ENCODE results near the gene NOP56. TPM values are rescaled to one million over a fixed set of nuclear protein-coding genes. Genes with fewer than 3 reads are reported as not detected.

NOP56 gene
- total and polyA plus RNA-seq, 2 of the 8 experiments (the other 6 are each of a cell fraction or from before 2014, with no cell fraction given), result 391 to 677 TPM

GRCh38 chr20:2640260-2640659, 12.2 kb upstream of the NOP56 start:
- POLR2A ChIA-PET (ENCODE audit: partially characterized antibody), result interaction anchor here (1.3 to 18.1 kb wide), 2 partner anchors 16 to 25 kb away, joined by 3 to 463 read pairs; partner anchors contain the start of genes IDH3B and NOP56
- no peaks in the 10 kb centered on the region; a peak in 1 of 4 replicates for H3K9me3 ChIP-seq (ENCODE audit: insufficient read depth in 2 of 2, low read depth in 1 of 2, low read length in 1 of 2)
- H3K36me3 ChIP-seq (ENCODE audit: control insufficient read depth in 2 of 4, insufficient read depth in 4 of 4, low read length in 3 of 4), result no peaks in the 10 kb centered on the region
- no peaks in the 10 kb centered on the region for H3K4me1 ChIP-seq (replicated peaks in 1 of 4; ENCODE audit: control insufficient read depth in 3 of 4, insufficient read depth in 4 of 4, low read length in 3 of 4)
- H2BK20ac ChIP-seq (ENCODE audit: low read length), result no peak overlapping the region
- no peak overlapping the region for H3K18ac ChIP-seq (ENCODE audit: extremely low read depth, low read length)
- H4K20me1 ChIP-seq (replicated peaks in 1 of 2; ENCODE audit: control insufficient read depth in 1 of 2, insufficient read depth in 2 of 2, low read length in 2 of 2), result no peaks in the 10 kb centered on the region
- H2BK12ac ChIP-seq (ENCODE audit: low read depth, low read length), result no peak overlapping the region
- CTCF ChIA-PET (ENCODE audit: partially characterized antibody), result interaction anchor here (0.7 kb wide), 1 partner anchor 15 kb away, joined by 3 read pairs; no protein-coding TSS in a partner anchor
- H4K8ac ChIP-seq (ENCODE audit: extremely low read depth, insufficient read depth, low read length), result no peak overlapping the region
- H2BK15ac ChIP-seq (ENCODE audit: low read length), result no peak overlapping the region
- no peak overlapping the region for H2AFZ ChIP-seq (ENCODE audit: low read length)
- H3K9ac ChIP-seq (replicated peaks in 1 of 4; ENCODE audit: extremely low read depth in 1 of 4, low read depth in 3 of 4, low read length in 3 of 4), result no peak overlapping the region
- no peaks in the 10 kb centered on the region for H3K79me2 ChIP-seq (ENCODE audit: control insufficient read depth in 1 of 2, insufficient read depth in 2 of 2, low read length in 2 of 2)
- H3K27ac ChIP-seq (ENCODE audit: low read depth, low read length), result no peak overlapping the region
- H2BK5ac ChIP-seq (ENCODE audit: low read depth, low read length), result no peak overlapping the region
- no peak overlapping the region for H2BK120ac ChIP-seq (replicated peaks; ENCODE audit: low read depth, low read length)
- H3K79me1 ChIP-seq (ENCODE audit: low read depth, low read length), result no peaks in the 10 kb centered on the region
- H3K14ac ChIP-seq (ENCODE audit: insufficient read length), result no peak overlapping the region
- no peak overlapping the region for H2AK5ac ChIP-seq (ENCODE audit: low read depth, low read length)
- H4K91ac ChIP-seq (replicated peaks; ENCODE audit: insufficient read length, low read length), result no peak overlapping the region
- no peaks in the 10 kb centered on the region; a peak in 2 of 7 replicates for H3K27me3 ChIP-seq (replicated peaks in 1 of 4; ENCODE audit: control insufficient read depth in 3 of 4, extremely low read depth in 1 of 4, insufficient read depth in 3 of 4, low read length in 3 of 4)
- H3K23me2 ChIP-seq (ENCODE audit: low read depth, low read length), result peaks cover 1% of the 10 kb centered on the region; the same call in 1 of the 2 replicates
- FAIRE-seq (no peak), DNase-seq (ENCODE audit: low read depth in 1 of 2, low spot score in 2 of 2) (no peak)
- 67% methylated on average over 1 of the region's 1 CpG; no CpG with 5 or more reads in 1 of the 2 experiments for WGBS, 2 experiments (ENCODE audit: extremely low coverage in 1 of 2, insufficient coverage in 1 of 2, insufficient read length in 1 of 2, insufficient replicate concordance in 2 of 2, low coverage in 1 of 2, low lambda C conversion rate in 2 of 2, missing lambda C conversion rate in 1 of 2)
- no peak overlapping the region for H3K4ac ChIP-seq (replicated peaks; ENCODE audit: insufficient read length, low read depth, low read length)
- H3K23ac ChIP-seq (ENCODE audit: insufficient read length), result no peak overlapping the region
- no peak overlapping the region for H3K56ac ChIP-seq (replicated peaks; ENCODE audit: insufficient read length, low read depth, low read length)
- H4K5ac ChIP-seq (ENCODE audit: insufficient read length, low read depth, low read length), result no peak overlapping the region
- no peak overlapping the region for H3K4me3 ChIP-seq (ENCODE audit: extremely low read depth in 1 of 4, insufficient read depth in 2 of 4, low read depth in 3 of 4, low read length in 4 of 4)
- H3K4me2 ChIP-seq (ENCODE audit: insufficient read depth in 1 of 2, low read depth in 2 of 2, low read length in 2 of 2), result no peak overlapping the region
- no peak for TF ChIP-seq HDAC2 (IDR thresholded peaks at IDR 0.05; ENCODE audit: borderline replicate concordance in 1 of 2, low read depth in 2 of 2, low read length in 2 of 2)
- TF ChIP-seq EP300 (IDR thresholded peaks at IDR 0.05; ENCODE audit: borderline replicate concordance in 1 of 2, low read depth in 2 of 2, low read length in 2 of 2), result no peak
- no peak for TF ChIP-seq NANOG (IDR thresholded peaks at IDR 0.05; ENCODE audit: insufficient read depth, low read depth, low read length, poor library complexity, severe bottlenecking)
- TF ChIP-seq RXRA (IDR thresholded peaks at IDR 0.05; ENCODE audit: insufficient read depth, low read depth, low read length), result no peak
- TF ChIP-seq SRF (IDR thresholded peaks at IDR 0.05; ENCODE audit: low read depth, low read length), result no peak
- TF ChIP-seq CHD2 (IDR thresholded peaks at IDR 0.05; ENCODE audit: low read length), result no peak
- no peak for TF ChIP-seq ATF2 (IDR thresholded peaks at IDR 0.05; ENCODE audit: low read length)
- no peak for TF ChIP-seq CTCF (IDR thresholded peaks at IDR 0.05; ENCODE audit: control extremely low read depth in 1 of 3, insufficient read depth in 1 of 3, low read depth in 1 of 3, low read length in 3 of 3)
